ENCODE measurements around the gene LARP4B. TPM values are rescaled to one million over a fixed set of nuclear protein-coding genes. Genes with fewer than 3 reads are reported as not detected.

The LARP4B gene
- total and polyA plus RNA-seq, 2 of the 13 experiments (the other 11 are each of a cell fraction or from before 2014, with no cell fraction given), result 19.5 to 30.2 TPM

GRCh38 chr10:934746-935406 is 3.4 kb upstream of the LARP4B start (continued):
- TF ChIP-seq ZNF543 (CRISPR knock-in tag; IDR thresholded peaks at IDR 0.05) (no peak), SATB2 (CRISPR knock-in tag; IDR thresholded peaks at IDR 0.05) (no peak), ATF5 (CRISPR knock-in tag; IDR thresholded peaks at IDR 0.05; ENCODE audit: low read depth) (0 out of 2 replicates have a peak, but pooled peaks have one; percentile 55), ZNF574 (CRISPR knock-in tag; IDR thresholded peaks at IDR 0.05) (peak; percentile 21; the same call in 1 of the 2 replicates), KDM5A (IDR thresholded peaks at IDR 0.05; ENCODE audit: borderline replicate concordance, low read length) (no peak), HNF4G (IDR thresholded peaks at IDR 0.05; ENCODE audit: borderline replicate concordance, low read depth, low read length) (peak; percentile 14; the same call in 1 of the 2 replicates), HNF4G (CRISPR knock-in tag; IDR thresholded peaks at IDR 0.05; ENCODE audit: borderline replicate concordance, low read depth) (peak; percentile 21; the same call in 1 of the 2 replicates), ZNF891 (CRISPR knock-in tag; IDR thresholded peaks at IDR 0.05) (no peak), ZNF784 (CRISPR knock-in tag; IDR thresholded peaks at IDR 0.05; ENCODE audit: borderline replicate concordance) (no peak), CEBPB (IDR thresholded peaks at IDR 0.05; ENCODE audit: borderline replicate concordance, low read depth, low read length) (no peak), ZUFSP (CRISPR knock-in tag; IDR thresholded peaks at IDR 0.05; ENCODE audit: borderline replicate concordance) (no peak), BRD4 (CRISPR knock-in tag; IDR thresholded peaks at IDR 0.05) (no peak), ZNF878 (CRISPR knock-in tag; IDR thresholded peaks at IDR 0.05) (0 out of 2 replicates have a peak, but pooled peaks have one; percentile 13), ZNF780A (CRISPR knock-in tag; IDR thresholded peaks at IDR 0.05) (no peak), ZNF788 (CRISPR knock-in tag; IDR thresholded peaks at IDR 0.05; ENCODE audit: borderline replicate concordance) (peak; percentile 46; the same call in 1 of the 2 replicates), MIER2 (CRISPR knock-in tag; IDR thresholded peaks at IDR 0.05) (no peak), HNF4A (CRISPR knock-in tag; IDR thresholded peaks at IDR 0.05) (peak; percentile 72), ATAD3A (CRISPR knock-in tag; IDR thresholded peaks at IDR 0.05) (no peak), NCOR1 (IDR thresholded peaks at IDR 0.05; ENCODE audit: borderline replicate concordance, low read length) (peak; percentile 86), U2AF2 (IDR thresholded peaks at IDR 0.05; ENCODE audit: low read depth, low read length) (no peak), JARID2 (CRISPR knock-in tag; IDR thresholded peaks at IDR 0.05; ENCODE audit: insufficient replicate concordance) (peak; percentile 51), HCFC1 (IDR thresholded peaks at IDR 0.05; ENCODE audit: low read depth, low read length) (no peak), ZNF597 (CRISPR knock-in tag; IDR thresholded peaks at IDR 0.05) (no peak)
